ENCODE measurements around the gene ANKRD42. TPM values are rescaled to one million over a fixed set of nuclear protein-coding genes. Genes with fewer than 3 reads are reported as not detected.

The ANKRD42 gene
- total RNA-seq, 1 donor from 2014 or later, result 7.8 TPM

DNA sequence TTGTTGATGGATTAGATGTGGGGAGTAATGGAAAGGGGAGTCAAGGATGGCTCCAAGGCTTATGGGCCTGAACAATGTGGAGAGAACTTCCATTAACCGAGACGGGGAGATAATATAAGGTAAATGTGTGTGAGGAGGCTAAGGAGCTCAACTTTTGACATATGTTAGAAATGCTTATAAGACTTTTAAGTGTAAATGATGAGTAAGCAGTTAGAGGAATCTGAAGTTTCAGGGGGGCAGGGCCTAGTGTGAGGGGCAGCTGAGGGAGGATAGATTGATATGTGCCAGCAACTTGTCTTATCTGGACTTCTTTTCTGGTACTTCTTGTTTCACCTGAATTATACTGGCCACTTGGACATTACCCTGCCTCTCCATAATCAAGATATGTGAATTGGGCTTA lies 29.9 kb downstream of the ANKRD42 start:
- Mint-ChIP-seq H3K4me3 (no peak overlapping the region), H3K27ac (no peak overlapping the region), H3K4me1 (no peaks in the 10 kb centered on the region), H3K27me3 (ENCODE audit: low read depth) (peaks cover 7% of the 10 kb centered on the region), H3K9me3 (no peaks in the 10 kb centered on the region), H3K36me3 (no peaks in the 10 kb centered on the region)
- TF ChIP-seq, protein P1, sequence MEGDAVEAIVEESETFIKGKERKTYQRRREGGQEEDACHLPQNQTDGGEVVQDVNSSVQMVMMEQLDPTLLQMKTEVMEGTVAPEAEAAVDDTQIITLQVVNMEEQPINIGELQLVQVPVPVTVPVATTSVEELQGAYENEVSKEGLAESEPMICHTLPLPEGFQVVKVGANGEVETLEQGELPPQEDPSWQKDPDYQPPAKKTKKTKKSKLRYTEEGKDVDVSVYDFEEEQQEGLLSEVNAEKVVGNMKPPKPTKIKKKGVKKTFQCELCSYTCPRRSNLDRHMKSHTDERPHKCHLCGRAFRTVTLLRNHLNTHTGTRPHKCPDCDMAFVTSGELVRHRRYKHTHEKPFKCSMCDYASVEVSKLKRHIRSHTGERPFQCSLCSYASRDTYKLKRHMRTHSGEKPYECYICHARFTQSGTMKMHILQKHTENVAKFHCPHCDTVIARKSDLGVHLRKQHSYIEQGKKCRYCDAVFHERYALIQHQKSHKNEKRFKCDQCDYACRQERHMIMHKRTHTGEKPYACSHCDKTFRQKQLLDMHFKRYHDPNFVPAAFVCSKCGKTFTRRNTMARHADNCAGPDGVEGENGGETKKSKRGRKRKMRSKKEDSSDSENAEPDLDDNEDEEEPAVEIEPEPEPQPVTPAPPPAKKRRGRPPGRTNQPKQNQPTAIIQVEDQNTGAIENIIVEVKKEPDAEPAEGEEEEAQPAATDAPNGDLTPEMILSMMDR (IDR thresholded peaks at IDR 0.05; ENCODE audit: unreplicated experiment), result no peak
- no peak for DNase-seq (ENCODE audit: low spot score in 2 of 2, unreplicated experiment in 2 of 2)

DNA sequence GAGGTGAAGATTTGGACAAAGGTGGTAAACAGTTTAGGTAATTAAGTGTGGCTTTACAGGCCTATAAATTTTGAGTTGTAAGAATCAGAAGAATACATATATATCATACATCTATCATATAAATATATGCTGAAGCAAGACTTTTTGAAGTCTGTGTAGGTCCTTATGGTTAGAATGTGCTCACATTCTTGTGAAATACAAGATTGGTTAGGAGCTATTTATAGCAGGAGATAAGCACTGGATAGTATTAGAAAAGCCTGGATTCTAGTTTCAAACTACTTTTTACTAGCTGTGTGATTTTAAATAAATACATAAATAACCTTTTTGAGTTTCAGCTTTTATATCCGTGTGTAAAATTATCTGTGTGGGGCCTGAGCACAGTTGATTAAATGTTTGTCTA lies 42.3 kb downstream of the ANKRD42 start:
- DNase-seq (ENCODE audit: low spot score in 2 of 2, unreplicated experiment in 2 of 2), result no peak
- peaks cover 1% of the 10 kb centered on the region for H3K36me3 Mint-ChIP-seq
- peaks cover 6% of the 10 kb centered on the region for H3K4me1 Mint-ChIP-seq
- peaks cover 2% of the 10 kb centered on the region for H3K27me3 Mint-ChIP-seq (ENCODE audit: low read depth)
- H3K4me3 Mint-ChIP-seq, result no peak overlapping the region
- no peak overlapping the region for H3K27ac Mint-ChIP-seq
- peaks cover 11% of the 10 kb centered on the region for H3K9me3 Mint-ChIP-seq
- TF ChIP-seq, protein P1 (IDR thresholded peaks at IDR 0.05; ENCODE audit: unreplicated experiment), result no peak

DNA sequence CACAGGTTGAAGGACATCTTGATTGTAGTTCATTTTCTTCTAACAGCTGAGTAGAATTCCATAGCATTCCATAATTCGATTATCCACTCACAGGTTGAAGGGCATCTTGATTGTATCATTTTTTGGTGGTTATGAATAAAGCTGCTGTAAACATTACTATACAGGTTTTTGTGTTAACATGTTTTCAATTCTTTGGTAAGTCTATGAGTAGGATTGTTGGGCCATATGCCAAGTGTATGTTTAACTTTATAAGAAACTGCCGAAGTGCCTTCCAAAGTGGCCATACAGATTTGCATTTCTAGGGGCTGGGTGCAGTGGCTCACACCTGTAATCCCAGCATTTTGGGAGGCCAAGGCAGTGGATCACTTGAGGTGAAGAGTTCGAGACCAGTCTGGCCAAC lies 44.6 kb downstream of the ANKRD42 start:
- TF ChIP-seq, protein P1 (IDR thresholded peaks at IDR 0.05; ENCODE audit: unreplicated experiment), result no peak
- no peak overlapping the region for H3K4me3 Mint-ChIP-seq
- peaks cover 6% of the 10 kb centered on the region for H3K4me1 Mint-ChIP-seq
- H3K36me3 Mint-ChIP-seq, result no peaks in the 10 kb centered on the region
- peaks cover 2% of the 10 kb centered on the region for H3K9me3 Mint-ChIP-seq
- no peaks in the 10 kb centered on the region for H3K27me3 Mint-ChIP-seq (ENCODE audit: low read depth)
- H3K27ac Mint-ChIP-seq, result no peak overlapping the region
- DNase-seq (ENCODE audit: low spot score in 2 of 2, unreplicated experiment in 2 of 2), result no peak

DNA sequence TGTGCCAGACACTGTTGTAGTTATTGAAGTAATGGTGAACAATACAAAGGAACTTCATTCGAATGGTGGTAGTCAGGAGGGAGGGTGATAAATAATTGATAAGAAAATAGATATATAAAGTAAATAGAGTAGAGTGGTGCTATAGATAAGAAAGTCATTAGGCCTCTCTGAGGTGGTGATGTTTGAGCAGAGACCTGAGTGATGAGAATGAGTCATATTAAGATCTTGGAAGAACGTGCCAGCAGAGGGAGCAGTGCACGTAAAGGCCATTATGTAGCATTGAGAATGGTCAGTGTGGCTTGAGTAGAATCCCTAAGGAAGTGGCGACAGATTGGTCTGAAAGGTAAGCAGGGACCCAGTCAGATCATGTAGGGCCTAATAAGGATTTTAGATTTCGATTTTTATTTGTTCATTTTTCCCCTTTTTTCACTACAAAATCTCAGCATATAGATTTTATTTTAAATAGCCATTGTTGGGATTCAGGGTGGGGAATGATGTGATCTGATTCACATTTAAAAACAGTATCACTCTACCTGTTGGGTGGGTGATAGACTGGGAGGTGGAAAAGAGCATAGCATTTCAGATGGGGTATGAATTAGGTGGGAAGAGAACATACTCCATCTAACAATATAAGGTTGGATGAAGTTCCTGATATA lies 47.9 kb downstream of the ANKRD42 start:
- no peak for DNase-seq (ENCODE audit: low spot score in 2 of 2, unreplicated experiment in 2 of 2)
- H3K4me3 Mint-ChIP-seq, result no peak overlapping the region
- no peaks in the 10 kb centered on the region for H3K27me3 Mint-ChIP-seq (ENCODE audit: low read depth)
- H3K27ac Mint-ChIP-seq, result no peak overlapping the region
- no peaks in the 10 kb centered on the region for H3K4me1 Mint-ChIP-seq
- TF ChIP-seq, protein P1 (IDR thresholded peaks at IDR 0.05; ENCODE audit: unreplicated experiment), result peak; percentile 39
- H3K9me3 Mint-ChIP-seq, result no peaks in the 10 kb centered on the region
- peaks cover 1% of the 10 kb centered on the region for H3K36me3 Mint-ChIP-seq

DNA sequence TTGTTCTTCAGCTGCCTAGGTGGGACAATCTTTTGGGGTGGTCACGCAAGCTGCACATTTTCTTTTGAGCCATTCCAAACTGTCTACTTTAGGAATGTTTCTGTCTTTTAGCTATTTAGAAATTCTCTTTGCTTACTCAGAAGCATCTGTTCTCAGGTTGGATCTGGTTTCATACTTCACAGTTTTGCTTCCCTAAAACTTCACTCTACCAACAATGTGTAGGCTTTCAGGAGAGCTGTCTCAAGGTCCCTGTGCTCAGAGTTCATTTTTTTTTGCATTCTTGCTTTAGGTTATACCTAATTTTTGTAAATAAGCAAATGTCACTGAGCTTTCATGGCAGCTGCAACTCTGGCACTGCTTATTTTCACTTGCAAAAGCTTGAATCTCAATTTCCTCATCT lies 55.9 kb downstream of the ANKRD42 start:
- DNase-seq (ENCODE audit: low spot score in 2 of 2, unreplicated experiment in 2 of 2), result no peak
- peaks cover 1% of the 10 kb centered on the region for H3K36me3 Mint-ChIP-seq
- no peaks in the 10 kb centered on the region for H3K9me3 Mint-ChIP-seq
- no peak overlapping the region for H3K4me3 Mint-ChIP-seq
- no peaks in the 10 kb centered on the region for H3K27me3 Mint-ChIP-seq (ENCODE audit: low read depth)
- H3K4me1 Mint-ChIP-seq, result no peaks in the 10 kb centered on the region
- no peak overlapping the region for H3K27ac Mint-ChIP-seq
- TF ChIP-seq, protein P1 (IDR thresholded peaks at IDR 0.05; ENCODE audit: unreplicated experiment), result no peak
